K562 (cell line): ENCODE data around the gene CCNL2. TPM values are rescaled to one million over a fixed set of nuclear protein-coding genes. Genes with fewer than 3 reads are reported as not detected.

ENCODE experiments used
- CHD1 ChIP-seq: fragments of 200-600 bp; sonication (generic); IDR thresholded peaks from one replicate; pipeline ENCODE4 v1.6.1; 2012; ENCODE audit warnings: mild to moderate bottlenecking, moderate library complexity, low read length, inconsistent platforms
- E2F8 ChIP-seq: fragments of 450-650 bp; IDR thresholded peaks from 2 replicates; pipeline ENCODE4 v1.7.1; 2018; ENCODE audit warnings: mild to moderate bottlenecking, low read depth; ENCODE audit not compliant: partially characterized antibody
- ETS1 ChIP-seq: conservative IDR thresholded peaks from 2 replicates; pipeline ENCODE4 v1.6.1; 2011; ENCODE audit warnings: low read depth, mild to moderate bottlenecking, low read length; ENCODE audit not compliant: control insufficient read depth
- HMBOX1 ChIP-seq: sonication (generic); IDR thresholded peaks from 2 replicates; pipeline ENCODE4 v1.6.1; 2016
- KDM5B ChIP-seq: fragments of 200-600 bp; sonication (generic); IDR thresholded peaks from 2 replicates; pipeline ENCODE4 v1.6.1; 2012; ENCODE audit warnings: low read depth, mild to moderate bottlenecking, moderate library complexity, low read length, control low read depth, inconsistent platforms; ENCODE audit not compliant: insufficient replicate concordance
- MITF ChIP-seq: IDR thresholded peaks from 2 replicates; pipeline ENCODE4 v1.6.1; 2014; ENCODE audit warnings: antibody characterized with exemption
- SMARCA4 ChIP-seq: fragments of 450-650 bp; IDR thresholded peaks from 2 replicates; pipeline ENCODE4 v1.6.1; 2016
- STAT6 ChIP-seq: sonication (generic); formaldehyde crosslinking; IDR thresholded peaks from 2 replicates; pipeline ENCODE4 v1.8.1; 2023; ENCODE audit warnings: mild to moderate bottlenecking, missing genetic modification reagents
- TCF15 ChIP-seq: fragments of 250-450 bp; sonication (Bioruptor Pico); IDR thresholded peaks from 2 replicates; pipeline ENCODE4 v1.8.0; 2022; ENCODE audit warnings: moderate library complexity, mild to moderate bottlenecking, inconsistent platforms
- THRA ChIP-seq: fragments of 450-650 bp; IDR thresholded peaks from 2 replicates; pipeline ENCODE4 v1.6.1; 2017; ENCODE audit warnings: mild to moderate bottlenecking, moderate library complexity
- USF1 ChIP-seq: sonication (generic); formaldehyde crosslinking; IDR thresholded peaks from 2 replicates; pipeline ENCODE4 v1.9.0; 2022; ENCODE audit warnings: mild to moderate bottlenecking, missing genetic modification reagents
- ZNF175 ChIP-seq: fragments of 200-800 bp; sonication (Bioruptor generic); IDR thresholded peaks from 2 replicates; pipeline ENCODE4 v1.6.1; 2016; ENCODE audit warnings: low read depth, mild to moderate bottlenecking, missing genetic modification characterization, missing compliant biosample characterization
- ZNF699 ChIP-seq: fragments of 250-450 bp; sonication (Bioruptor Pico); IDR thresholded peaks from 2 replicates; pipeline ENCODE4 v1.8.0; 2021; ENCODE audit warnings: mild to moderate bottlenecking, moderate library complexity; ENCODE audit not compliant: insufficient replicate concordance
- polyA plus RNA-seq, 8 experiments: library from polyadenylated mRNA; depleted of rRNA in 4 of 8; stranded (reverse) in 5 of 8; unstranded in 3 of 8; fragments of >200 nt; fragmentation: Nextera tagmentation in 2 of 8; fragmentation: Illumina TruSeq in 1 of 8; extraction: Ambion mirVana in 2 of 8; extraction: Trizol in 1 of 8; gene quantifications; 2 replicates each; pipeline versions ENCODE4 v1.2.1 to v1.2.3, GENCODE V29; 2011 to 2014; ENCODE audit warnings: inconsistent platforms in 1 of 8, missing spikeins in 1 of 8
- total RNA-seq, 7 experiments: library from RNA; depleted of rRNA in 6 of 7; stranded (reverse); fragments of >200 nt in 6 of 7; fragmentation: Illumina TruSeq in 2 of 7; extraction: Trizol in 2 of 7; gene quantifications; 2 replicates each; pipeline versions ENCODE4 v1.2.1 to v1.2.3, GENCODE V29; 2011 to 2021; ENCODE audit warnings: low replicate concordance in 1 of 7

CCNL2 gene
- total and polyA plus RNA-seq, 9 of the 15 experiments (the other 6 are each of a cell fraction or from before 2014, with no cell fraction given), result 2.8 to 287 (median 94.5) TPM

GRCh38 chr1:1348420-1349255 lies 50.5 kb downstream of the CCNL2 start (continued):
- peak; percentile 11 for TF ChIP-seq KDM5B
- TF ChIP-seq MITF, result 0 out of 2 replicates have a peak, but pooled peaks have one; percentile 5
- no peak for TF ChIP-seq HMBOX1
- 0 out of 2 replicates have a peak, but pooled peaks have one; percentile 31 for TF ChIP-seq STAT6 (CRISPR knock-in tag)
- no peak for TF ChIP-seq THRA
- TF ChIP-seq TCF15 (CRISPR knock-in tag), result no peak
- TF ChIP-seq ZNF699 (CRISPR knock-in tag), result no peak
- no peak for TF ChIP-seq E2F8
- 0 out of 2 replicates have a peak, but pooled peaks have one; percentile 41 for TF ChIP-seq ETS1
- TF ChIP-seq CHD1, result peak; percentile 84
- no peak for TF ChIP-seq USF1
- no peak for TF ChIP-seq ZNF175
- no peak for TF ChIP-seq SMARCA4
